Central memory CD8-positive, alpha-beta T cell (primary cell): ENCODE measurements around the gene AMPD1.

Experiments used
- ATAC-seq: fragments of 150-1000 bp; cut with Tn5 transposase; replicated peaks from 2 replicates; pipeline ENCODE4 v1.10.0; 2022; ENCODE audit warnings: mild to moderate bottlenecking, moderate FRiP score, moderate number of reproducible peaks; ENCODE audit not compliant: poor library complexity, severe bottlenecking; ENCODE audit errors: extremely low read depth
- DNase-seq, 2 donors: peaks; one replicate each; pipeline ENCODE4 v3.0.0; 2021; ENCODE audit warnings: low spot score in 2 of 2
- H3K27ac Mint-ChIP-seq: one replicate; pipeline ENCODE4 v1.8.0; 2022; ENCODE audit warnings: low read depth, mild to moderate bottlenecking, moderate library complexity, mixed read lengths
- H3K27me3 Mint-ChIP-seq: one replicate; pipeline ENCODE4 v1.8.0; 2022; ENCODE audit warnings: mixed read lengths
- H3K36me3 Mint-ChIP-seq: one replicate; pipeline ENCODE4 v1.8.0; 2022; ENCODE audit warnings: mild to moderate bottlenecking, moderate library complexity, mixed read lengths; ENCODE audit not compliant: insufficient read depth
- H3K4me1 Mint-ChIP-seq: one replicate; pipeline ENCODE4 v1.8.0; 2022; ENCODE audit warnings: mixed read lengths
- H3K4me3 Mint-ChIP-seq: one replicate; pipeline ENCODE4 v1.8.0; 2022; ENCODE audit warnings: mild to moderate bottlenecking, moderate library complexity, mixed read lengths
- H3K9me3 Mint-ChIP-seq: one replicate; pipeline ENCODE4 v1.8.0; 2022; ENCODE audit warnings: mixed read lengths

AMPD1 gene

GRCh38 chr1:114718661-114719423 is 23.5 kb upstream of the AMPD1 start:
- no peaks in the 10 kb centered on the region for H3K9me3 Mint-ChIP-seq
- no peak for ATAC-seq
- peak overlapping the region; percentile 55 for H3K27ac Mint-ChIP-seq
- peaks cover 18% of the 10 kb centered on the region for H3K4me1 Mint-ChIP-seq
- no peak overlapping the region for H3K4me3 Mint-ChIP-seq
- no peaks in the 10 kb centered on the region for H3K27me3 Mint-ChIP-seq
- no peak for DNase-seq
- H3K36me3 Mint-ChIP-seq: peaks cover 70% of the 10 kb centered on the region

- peak within 1 kb of the TSS; percentile 99 for H3K4me3 Mint-ChIP-seq
- peaks cover 62% of the 10 kb centered on the region for H3K36me3 Mint-ChIP-seq
- H3K9me3 Mint-ChIP-seq: no peaks in the 10 kb centered on the region
These were observed 21.2 kb upstream of the AMPD1 start, which contains the start of gene NRAS for GRCh38 chr1:114716304-114717170. Gene NRAS (minus strand): TSS chr1:114716771. CDS start chr1:114716160, 611 bp downstream.

DNA sequence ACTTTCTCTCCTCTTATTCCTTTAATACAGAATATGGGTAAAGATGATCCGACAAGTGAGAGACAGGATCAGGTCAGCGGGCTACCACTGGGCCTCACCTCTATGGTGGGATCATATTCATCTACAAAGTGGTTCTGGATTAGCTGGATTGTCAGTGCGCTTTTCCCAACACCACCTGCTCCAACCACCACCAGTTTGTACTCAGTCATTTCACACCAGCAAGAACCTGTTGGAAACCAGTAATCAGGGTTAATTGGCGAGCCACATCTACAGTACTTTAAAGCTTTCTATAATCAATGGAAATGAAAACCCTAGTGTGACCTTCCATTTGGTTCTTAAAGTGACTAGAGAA is 20.6 kb upstream of the AMPD1 start:
- peak overlapping the region; percentile 99 for H3K4me3 Mint-ChIP-seq
- no peaks in the 10 kb centered on the region for H3K9me3 Mint-ChIP-seq
- H3K4me1 Mint-ChIP-seq: peaks cover 23% of the 10 kb centered on the region
- ATAC-seq (no peak), DNase-seq (no peak)
- peak overlapping the region; percentile 99 for H3K27ac Mint-ChIP-seq
- peaks cover 63% of the 10 kb centered on the region for H3K36me3 Mint-ChIP-seq
- no peaks in the 10 kb centered on the region for H3K27me3 Mint-ChIP-seq

More at GRCh38 chr1:114716304-114717170, 21.2 kb upstream of the AMPD1 start, which contains the start of gene NRAS:
- peaks cover 23% of the 10 kb centered on the region for H3K4me1 Mint-ChIP-seq
- H3K27ac Mint-ChIP-seq: peak within 1 kb of the TSS; percentile 99
- DNase-seq (peak; percentile 94), ATAC-seq (peak; percentile 94)
- H3K27me3 Mint-ChIP-seq: no peaks in the 10 kb centered on the region

- H3K4me3 Mint-ChIP-seq: no peak overlapping the region
- H3K27me3 Mint-ChIP-seq: no peaks in the 10 kb centered on the region
- DNase-seq (no peak), ATAC-seq (no peak)
- H3K4me1 Mint-ChIP-seq: peaks cover 23% of the 10 kb centered on the region
- no peaks in the 10 kb centered on the region for H3K9me3 Mint-ChIP-seq
- peaks cover 59% of the 10 kb centered on the region for H3K36me3 Mint-ChIP-seq
- no peak overlapping the region for H3K27ac Mint-ChIP-seq
These were observed 17.6 kb upstream of the AMPD1 start for GRCh38 chr1:114712977-114713376.

DNA sequence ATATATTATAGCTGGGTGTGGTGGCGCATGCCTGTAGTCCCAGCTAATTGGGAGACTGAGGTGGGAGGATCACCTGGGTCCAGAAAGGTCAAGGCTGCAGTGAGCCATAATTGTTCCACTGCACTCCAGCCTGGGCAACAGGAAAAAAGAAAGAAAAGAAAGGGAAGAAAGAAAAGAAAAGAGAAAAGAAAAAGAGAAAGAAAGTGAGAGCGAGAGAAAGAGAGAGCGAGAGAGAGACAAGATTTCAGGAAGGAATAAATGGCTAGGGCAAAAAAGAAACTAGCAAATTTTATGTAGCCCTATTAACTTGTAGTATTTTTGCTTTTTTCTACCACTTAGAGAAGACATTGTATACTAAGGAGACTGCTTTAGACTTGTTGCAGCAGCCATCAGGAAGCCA is 15.0 kb upstream of the AMPD1 start:
- no peak overlapping the region for H3K27ac Mint-ChIP-seq

GRCh38 chr1:114707604-114708003 is 12.3 kb upstream of the AMPD1 start:
- Mint-ChIP-seq H3K9me3 (no peaks in the 10 kb centered on the region), H3K27ac (no peak overlapping the region), H3K36me3 (peaks cover 56% of the 10 kb centered on the region), H3K4me1 (no peaks in the 10 kb centered on the region), H3K27me3 (no peaks in the 10 kb centered on the region), H3K4me3 (no peak overlapping the region)
- ATAC-seq (no peak), DNase-seq (no peak)

More for the DNA sequence above, 15.0 kb upstream of the AMPD1 start:
- Mint-ChIP-seq H3K9me3 (no peaks in the 10 kb centered on the region), H3K4me1 (peaks cover 9% of the 10 kb centered on the region), H3K36me3 (peaks cover 60% of the 10 kb centered on the region), H3K27me3 (no peaks in the 10 kb centered on the region), H3K4me3 (no peak overlapping the region)
- ATAC-seq (no peak), DNase-seq (no peak)

- H3K4me3 Mint-ChIP-seq: no peak overlapping the region
- DNase-seq (no peak), ATAC-seq (no peak)
- H3K27ac Mint-ChIP-seq: no peak overlapping the region
- H3K9me3 Mint-ChIP-seq: no peaks in the 10 kb centered on the region
- no peaks in the 10 kb centered on the region for H3K4me1 Mint-ChIP-seq
- H3K36me3 Mint-ChIP-seq: peaks cover 27% of the 10 kb centered on the region
- H3K27me3 Mint-ChIP-seq: no peaks in the 10 kb centered on the region
These were observed 7.9 kb upstream of the AMPD1 start for GRCh38 chr1:114703242-114703641.

DNA sequence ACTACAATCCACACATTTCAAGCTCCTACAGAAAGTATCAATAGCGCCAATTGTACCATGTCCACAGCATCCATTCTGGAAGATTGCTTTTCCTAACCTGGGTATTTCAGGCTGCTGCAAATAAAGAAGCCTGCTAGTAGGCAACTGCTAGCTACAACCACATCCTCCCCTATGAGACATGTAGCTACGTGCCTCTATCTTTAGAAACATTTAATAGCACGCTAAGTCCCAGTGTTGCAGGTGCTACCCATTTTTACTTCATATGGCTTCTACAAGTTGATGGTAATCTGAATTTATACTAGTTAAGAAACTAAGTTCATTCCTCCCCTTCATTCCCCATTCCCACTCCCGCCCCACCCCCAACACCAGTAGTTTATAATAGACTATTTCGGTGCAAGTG is 7.4 kb upstream of the AMPD1 start:
- DNase-seq: no peak
- Mint-ChIP-seq H3K36me3 (peaks cover 23% of the 10 kb centered on the region), H3K27me3 (no peaks in the 10 kb centered on the region), H3K4me3 (no peak overlapping the region), H3K4me1 (no peaks in the 10 kb centered on the region), H3K27ac (no peak overlapping the region), H3K9me3 (no peaks in the 10 kb centered on the region)
- no peak for ATAC-seq

DNA sequence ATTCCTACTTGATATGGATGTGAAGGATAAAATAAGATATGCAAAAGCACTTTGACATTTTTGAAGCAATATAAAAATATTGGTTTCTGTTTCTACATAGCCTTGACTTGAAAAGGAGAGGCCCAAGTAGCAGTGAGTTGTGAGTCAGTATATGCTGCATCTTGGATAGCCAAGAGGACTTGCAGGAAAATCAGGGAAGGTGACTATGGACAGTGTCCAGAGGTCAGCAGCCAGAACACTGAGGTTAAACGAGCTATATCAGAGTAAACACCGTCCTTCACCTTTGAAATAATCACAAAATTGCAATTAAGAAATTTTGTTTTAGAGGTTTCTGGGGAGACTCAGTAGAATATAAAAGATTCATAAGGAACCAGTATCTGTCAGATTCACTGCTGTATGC is 6.6 kb upstream of the AMPD1 start:
- Mint-ChIP-seq H3K27ac (no peak overlapping the region), H3K27me3 (peaks cover 5% of the 10 kb centered on the region), H3K36me3 (peaks cover 18% of the 10 kb centered on the region), H3K4me1 (no peaks in the 10 kb centered on the region), H3K9me3 (no peaks in the 10 kb centered on the region), H3K4me3 (no peak overlapping the region)
- no peak for DNase-seq
- ATAC-seq: no peak

GRCh38 chr1:114700036-114700600 is 4.8 kb upstream of the AMPD1 start:
- H3K4me3 Mint-ChIP-seq: no peak overlapping the region
- H3K36me3 Mint-ChIP-seq: peaks cover 11% of the 10 kb centered on the region
- H3K4me1 Mint-ChIP-seq: no peaks in the 10 kb centered on the region
- ATAC-seq: no peak
- peaks cover 17% of the 10 kb centered on the region for H3K27me3 Mint-ChIP-seq
- no peaks in the 10 kb centered on the region for H3K9me3 Mint-ChIP-seq
- no peak for DNase-seq
- H3K27ac Mint-ChIP-seq: no peak overlapping the region

- no peak overlapping the region for H3K27ac Mint-ChIP-seq
- H3K4me1 Mint-ChIP-seq: no peaks in the 10 kb centered on the region
- ATAC-seq (no peak), DNase-seq (no peak)
- H3K9me3 Mint-ChIP-seq: no peaks in the 10 kb centered on the region
- H3K27me3 Mint-ChIP-seq: peaks cover 20% of the 10 kb centered on the region
- peaks cover 3% of the 10 kb centered on the region for H3K36me3 Mint-ChIP-seq
- no peak overlapping the region for H3K4me3 Mint-ChIP-seq
These were observed 1.5 kb upstream of the AMPD1 start for GRCh38 chr1:114696810-114697209.

GRCh38 chr1:114694540-114695310 is 621 bp downstream of the AMPD1 start:
- Mint-ChIP-seq H3K27me3 (peaks cover 20% of the 10 kb centered on the region), H3K36me3 (peaks cover 3% of the 10 kb centered on the region), H3K4me1 (no peaks in the 10 kb centered on the region), H3K4me3 (no peak overlapping the region), H3K9me3 (no peaks in the 10 kb centered on the region), H3K27ac (no peak overlapping the region)
- ATAC-seq (no peak), DNase-seq (no peak)
